IMR-90 (cell line): ENCODE data around the gene CLDN11. TPM values are rescaled to one million over a fixed set of nuclear protein-coding genes. Genes with fewer than 3 reads are reported as not detected.

Experiments
- ATAC-seq: fragments of 200-7000 bp; cut with Tn5 transposase; 2 replicates; pipeline ENCODE4 v1.9.1; 2020; ENCODE audit warnings: low read depth, mild to moderate bottlenecking, moderate library complexity
- BruUV-seq: library from RNA; stranded (reverse); fragments of 400-500 nt; replicated peaks from 2 replicates; lab custom pipeline; 2021; lab: Mats Ljungman, UMichigan
- CTCF ChIA-PET: fragments of 300-600 bp; formaldehyde crosslinking; extraction: SDS; loops from one replicate; lab custom pipeline; 2021; ENCODE audit warnings: antibody characterized with exemption; lab: Yijun Ruan, JAX
- POLR2A ChIA-PET: fragments of 300-600 bp; sonication (Branson Sonifier 250); formaldehyde crosslinking; loops from one replicate; lab custom pipeline; 2022; ENCODE audit warnings: antibody characterized with exemption; ENCODE audit not compliant: unreplicated experiment; lab: Charles Lee
- DNase-seq: peaks from one replicate; pipeline ENCODE4 v3.0.0; 2013
- H2AFZ ChIP-seq: replicated peaks from 2 replicates; pipeline ENCODE3; 2013; ENCODE audit warnings: low read length, mild to moderate bottlenecking; ENCODE audit not compliant: poor library complexity
- H2AK5ac ChIP-seq: 2 replicates; pipeline ENCODE4 v1.6.1; 2013; ENCODE audit warnings: low read depth, low read length, inconsistent platforms
- H2AK9ac ChIP-seq: replicated peaks from 2 replicates; pipeline ENCODE3; 2013; ENCODE audit warnings: mild to moderate bottlenecking, low read depth, low read length, moderate library complexity; ENCODE audit not compliant: poor library complexity
- H2BK120ac ChIP-seq: 2 replicates; pipeline ENCODE4 v1.6.1; 2013; ENCODE audit warnings: low read depth, low read length, inconsistent platforms
- H2BK15ac ChIP-seq: 3 replicates; pipeline ENCODE4 v1.6.1; 2013; ENCODE audit warnings: low read depth, low read length, inconsistent platforms
- H2BK20ac ChIP-seq: 2 replicates; pipeline ENCODE4 v1.6.1; 2013; ENCODE audit warnings: low read depth, mild to moderate bottlenecking, inconsistent platforms, low read length, moderate library complexity
- H2BK5ac ChIP-seq: 2 replicates; pipeline ENCODE4 v1.6.1; 2013; ENCODE audit warnings: mild to moderate bottlenecking, low read depth, low read length, inconsistent platforms; ENCODE audit not compliant: poor library complexity, severe bottlenecking
- H3K14ac ChIP-seq: replicated peaks from 2 replicates; pipeline ENCODE4 v1.6.1; 2013; ENCODE audit warnings: low read depth, low read length, inconsistent platforms
- H3K18ac ChIP-seq: 2 replicates; pipeline ENCODE4 v1.6.1; 2013; ENCODE audit warnings: low read depth, low read length, control low read depth
- H3K23ac ChIP-seq: 2 replicates; pipeline ENCODE4 v1.6.1; 2013; ENCODE audit warnings: low read depth, low read length, inconsistent platforms
- H3K27ac ChIP-seq: 2 replicates; pipeline ENCODE4 v1.5.1; 2013; ENCODE audit warnings: mild to moderate bottlenecking, control low read depth, low read length; ENCODE audit not compliant: insufficient read depth
- H3K27me3 ChIP-seq: 2 replicates; pipeline ENCODE4 v1.6.1; 2013; ENCODE audit warnings: low read length; ENCODE audit not compliant: control insufficient read depth, insufficient read depth
- H3K36me3 ChIP-seq: 2 replicates; pipeline ENCODE4 v1.6.1; 2013; ENCODE audit warnings: low read length, mixed read lengths; ENCODE audit not compliant: control insufficient read depth, insufficient read depth
- H3K4ac ChIP-seq: 2 replicates; pipeline ENCODE4 v1.6.1; 2013; ENCODE audit warnings: low read depth, low read length, inconsistent platforms
- H3K4me1 ChIP-seq: 2 replicates; pipeline ENCODE4 v1.6.1; 2013; ENCODE audit warnings: low read length, mixed read lengths; ENCODE audit not compliant: control insufficient read depth, insufficient read depth
- H3K4me2 ChIP-seq: 2 replicates; pipeline ENCODE4 v1.6.1; 2013; ENCODE audit warnings: low read depth, mild to moderate bottlenecking, control low read depth, low read length, moderate library complexity
- H3K4me3 ChIP-seq: 2 replicates; pipeline ENCODE4 v1.5.1; 2013; ENCODE audit warnings: low read depth, mild to moderate bottlenecking, control low read depth, low read length, moderate library complexity; ENCODE audit not compliant: insufficient read depth
- H3K56ac ChIP-seq: 2 replicates; pipeline ENCODE4 v1.6.1; 2013; ENCODE audit warnings: low read length, inconsistent platforms; ENCODE audit not compliant: insufficient read depth; ENCODE audit errors: extremely low read depth
- H3K79me1 ChIP-seq, 2 experiments: 2 replicates each; pipeline ENCODE4 v1.6.1; 2013; ENCODE audit warnings: low read length in 2 of 2, inconsistent platforms in 1 of 2, low read depth in 1 of 2
- H3K9ac ChIP-seq: 2 replicates; pipeline ENCODE4 v1.6.1; 2013; ENCODE audit warnings: low read depth, low read length, control low read depth
- H3K9me1 ChIP-seq: 2 replicates; pipeline ENCODE4 v1.6.1; 2013; ENCODE audit warnings: low read length, inconsistent platforms; ENCODE audit not compliant: insufficient read depth
- H3K9me3 ChIP-seq: 2 replicates; pipeline ENCODE4 v1.6.1; 2013; ENCODE audit warnings: low read length; ENCODE audit not compliant: control insufficient read depth, insufficient read depth
- H4K20me1 ChIP-seq: 2 replicates; pipeline ENCODE4 v1.6.1; 2013; ENCODE audit warnings: low read length, inconsistent platforms; ENCODE audit not compliant: insufficient read depth
- H4K5ac ChIP-seq: 2 replicates; pipeline ENCODE4 v1.6.1; 2013; ENCODE audit warnings: mild to moderate bottlenecking, low read depth, low read length, control low read depth
- H4K8ac ChIP-seq, 2 experiments: 2 replicates each; pipeline ENCODE4 v1.6.1; 2013; ENCODE audit warnings: low read depth in 2 of 2, low read length in 2 of 2, control low read depth in 1 of 2, inconsistent platforms in 1 of 2
- H4K91ac ChIP-seq: 2 replicates; pipeline ENCODE4 v1.6.1; 2013; ENCODE audit warnings: low read depth, low read length, inconsistent platforms; ENCODE audit not compliant: insufficient read depth
- BHLHE40 ChIP-seq: fragments of 150-350 bp; IDR thresholded peaks from 2 replicates; pipeline ENCODE4 v1.6.1; 2016; ENCODE audit warnings: mild to moderate bottlenecking, low read depth, low read length
- CEBPB ChIP-seq: IDR thresholded peaks from 2 replicates; pipeline ENCODE4 v1.6.1; 2012; ENCODE audit warnings: low read depth, low read length, improper control_type of control experiment
- CHD1 ChIP-seq: IDR thresholded peaks from 2 replicates; pipeline ENCODE4 v1.6.1; 2012; ENCODE audit warnings: low read depth, low read length, improper control_type of control experiment
- CTCF ChIP-seq: conservative IDR thresholded peaks from 2 replicates; pipeline ENCODE4 v1.5.1; 2012; ENCODE audit warnings: mild to moderate bottlenecking, low read depth, low read length, improper control_type of control experiment
- FOS ChIP-seq: fragments of 150-350 bp; IDR thresholded peaks from 2 replicates; pipeline ENCODE4 v1.6.1; 2016; ENCODE audit warnings: low read depth, low read length
- MAFK ChIP-seq: IDR thresholded peaks from 2 replicates; pipeline ENCODE4 v1.6.1; 2012; ENCODE audit warnings: low read depth, low read length, improper control_type of control experiment
- MAZ ChIP-seq: IDR thresholded peaks from 2 replicates; pipeline ENCODE4 v1.6.1; 2012; ENCODE audit warnings: low read depth, mild to moderate bottlenecking, low read length, improper control_type of control experiment, moderate library complexity, borderline replicate concordance
- MXI1 ChIP-seq: IDR thresholded peaks from 2 replicates; pipeline ENCODE4 v1.6.1; 2012; ENCODE audit warnings: low read depth, mild to moderate bottlenecking, low read length, moderate library complexity, borderline replicate concordance
- NFE2L2 ChIP-seq: fragments of 150-350 bp; IDR thresholded peaks from 2 replicates; pipeline ENCODE4 v1.6.1; 2016; ENCODE audit warnings: low read depth, mild to moderate bottlenecking, low read length
- POLR2A ChIP-seq: IDR thresholded peaks from 2 replicates; pipeline ENCODE4 v1.6.1; 2012; ENCODE audit warnings: mild to moderate bottlenecking, low read depth, low read length
- RAD21 ChIP-seq: IDR thresholded peaks from 2 replicates; pipeline ENCODE4 v1.6.1; 2012; ENCODE audit warnings: low read length, improper control_type of control experiment
- RCOR1 ChIP-seq: IDR thresholded peaks from 2 replicates; pipeline ENCODE4 v1.6.1; 2012; ENCODE audit warnings: mild to moderate bottlenecking, low read length, improper control_type of control experiment; ENCODE audit not compliant: insufficient replicate concordance
- RFX5 ChIP-seq: IDR thresholded peaks from 2 replicates; pipeline ENCODE4 v1.8.0; 2012; ENCODE audit warnings: low read depth, mild to moderate bottlenecking, low read length, moderate library complexity
- SMC3 ChIP-seq: fragments of 150-350 bp; IDR thresholded peaks from 2 replicates; pipeline ENCODE4 v1.6.1; 2016; ENCODE audit warnings: low read depth, mild to moderate bottlenecking, antibody characterized with exemption, low read length, moderate library complexity
- WGBS, 2 experiments: methylation state at CpG; one replicate each; pipeline versions ENCODE4 v1.1.5 to v1.1.7; 2013; ENCODE audit warnings: missing lambda C conversion rate in 2 of 2; ENCODE audit not compliant: insufficient read length in 1 of 2; ENCODE audit errors: extremely low coverage in 2 of 2; 5-methylcytosine and 5-hydroxymethylcytosine counted together
- dilution Hi-C: fragments of 300-500 bp; cut with HindIII; formaldehyde crosslinking; loops from one replicate; pipeline ENCODE4 v1.14.3; 2018; ENCODE audit warnings: low sequenced_read_pairs; ENCODE audit not compliant: unreplicated experiment
- in situ Hi-C: fragments of 300-500 bp; cut with MboI; formaldehyde crosslinking; loops from 3 replicates; pipeline ENCODE4 v1.14.3; 2019; ENCODE audit warnings: low sequenced_read_pairs, inconsistent platforms, mixed read lengths
- intact Hi-C: fragments of 100-400 bp; cut with micrococcal nuclease; formaldehyde crosslinking; loops from 2 replicates; pipeline ENCODE4 v1.10.0; 2022
- polyA plus RNA-seq, 3 experiments: library from polyadenylated mRNA; depleted of rRNA; stranded (reverse); fragments of >200 nt; gene quantifications; 2 replicates each; pipeline ENCODE4 v1.2.3, GENCODE V29; 2012; ENCODE audit warnings: low replicate concordance in 1 of 3
- total RNA-seq: library from RNA; depleted of rRNA; stranded (reverse); fragments of >200 nt; gene quantifications from 2 replicates; pipeline ENCODE4 v1.2.3, GENCODE V29; 2012
- TF ChIP-seq, protein P1 (sequence below): fragments of 150-350 bp; IDR thresholded peaks from 2 replicates; pipeline ENCODE4 v1.6.1; 2017; ENCODE audit warnings: mild to moderate bottlenecking, antibody characterized with exemption, low read length, low read depth
- TF ChIP-seq, protein P2 (sequence below): fragments of 150-350 bp; IDR thresholded peaks from 2 replicates; pipeline ENCODE4 v1.6.1; 2016; ENCODE audit warnings: low read depth, mild to moderate bottlenecking, low read length, moderate library complexity, borderline replicate concordance

CLDN11 gene
- total and polyA plus RNA-seq, 2 of the 4 experiments (the other 2 are of a cell fraction), result 245 to 318 TPM

- BruUV-seq, result no TSS peak
- Histone ChIP-seq H3K27me3 (no peaks in the 10 kb centered on the region), H2AK5ac (no peak overlapping the region), H3K18ac (no peak overlapping the region), H2AFZ (no peak overlapping the region), H3K4me3 (no peak overlapping the region), H3K36me3 (no peaks in the 10 kb centered on the region), H3K14ac (no peak overlapping the region), H4K91ac (no peak overlapping the region), H3K4me1 (no peaks in the 10 kb centered on the region), H4K20me1 (no peaks in the 10 kb centered on the region), H3K9me3 (no peaks in the 10 kb centered on the region), H2BK20ac (no peak overlapping the region), H3K9me1 (0 out of 2 replicates have a peak, but pooled peaks cover 4% of the 10 kb centered on the region), H4K5ac (no peak overlapping the region), H2BK120ac (no peak overlapping the region), H3K27ac (no peak overlapping the region), H2AK9ac (no peak overlapping the region), H2BK15ac (no peak overlapping the region), H3K4ac (no peak overlapping the region), H3K79me1 (no peaks in the 10 kb centered on the region), H2BK5ac (no peak overlapping the region), H4K8ac (no peak overlapping the region), H3K23ac (no peak overlapping the region), H3K4me2 (no peak overlapping the region), H3K9ac (no peak overlapping the region), H3K56ac (no peak overlapping the region)
- dilution Hi-C loops, result no loop called here
- POLR2A ChIA-PET, result no interaction called here
- WGBS, 2 experiments, result no CpG with 5 or more reads among the region's 4 CpGs
- intact Hi-C loops, result no loop called here
- in situ Hi-C loops, result no loop called here
- CTCF ChIA-PET, result interaction anchor here (0.7 kb wide), 1 partner anchor 163 kb away, joined by 3 read pairs; no protein-coding TSS in a partner anchor
- DNase-seq, result no peak
- TF ChIP-seq RCOR1 (no peak), RFX5 (no peak), CHD1 (no peak), SMC3 (no peak), RAD21 (no peak), MXI1 (no peak), POLR2A (no peak), FOS (no peak), BHLHE40 (no peak), MAZ (no peak), NFE2L2 (no peak), CTCF (no peak), CEBPB (no peak), MAFK (no peak)
- TF ChIP-seq, protein P1, sequence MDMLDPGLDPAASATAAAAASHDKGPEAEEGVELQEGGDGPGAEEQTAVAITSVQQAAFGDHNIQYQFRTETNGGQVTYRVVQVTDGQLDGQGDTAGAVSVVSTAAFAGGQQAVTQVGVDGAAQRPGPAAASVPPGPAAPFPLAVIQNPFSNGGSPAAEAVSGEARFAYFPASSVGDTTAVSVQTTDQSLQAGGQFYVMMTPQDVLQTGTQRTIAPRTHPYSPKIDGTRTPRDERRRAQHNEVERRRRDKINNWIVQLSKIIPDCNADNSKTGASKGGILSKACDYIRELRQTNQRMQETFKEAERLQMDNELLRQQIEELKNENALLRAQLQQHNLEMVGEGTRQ, result no peak
- TF ChIP-seq, protein P2, sequence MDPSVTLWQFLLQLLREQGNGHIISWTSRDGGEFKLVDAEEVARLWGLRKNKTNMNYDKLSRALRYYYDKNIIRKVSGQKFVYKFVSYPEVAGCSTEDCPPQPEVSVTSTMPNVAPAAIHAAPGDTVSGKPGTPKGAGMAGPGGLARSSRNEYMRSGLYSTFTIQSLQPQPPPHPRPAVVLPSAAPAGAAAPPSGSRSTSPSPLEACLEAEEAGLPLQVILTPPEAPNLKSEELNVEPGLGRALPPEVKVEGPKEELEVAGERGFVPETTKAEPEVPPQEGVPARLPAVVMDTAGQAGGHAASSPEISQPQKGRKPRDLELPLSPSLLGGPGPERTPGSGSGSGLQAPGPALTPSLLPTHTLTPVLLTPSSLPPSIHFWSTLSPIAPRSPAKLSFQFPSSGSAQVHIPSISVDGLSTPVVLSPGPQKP, result no peak
- no peak for ATAC-seq
These were observed 39.6 kb downstream of the CLDN11 start for GRCh38 chr3:170458285-170458684.
